Neuronal stem cell (in vitro differentiated cells): ENCODE data around the gene SRSF1.

Source experiments
- DNase-seq: peaks from one replicate; pipeline ENCODE4 v3.0.0-alpha.2; 2013; ENCODE audit warnings: low spot score
- H2AFZ ChIP-seq: one replicate; pipeline ENCODE4 v1.6.1; 2013; ENCODE audit warnings: mild to moderate bottlenecking, low read length, inconsistent platforms
- H2AK5ac ChIP-seq: 2 replicates; pipeline ENCODE4 v1.6.1; 2013; ENCODE audit warnings: low read depth, mild to moderate bottlenecking, inconsistent platforms, low read length, moderate library complexity, mixed read lengths
- H2BK120ac ChIP-seq: 2 replicates; pipeline ENCODE4 v1.6.1; 2013; ENCODE audit warnings: low read depth, mild to moderate bottlenecking, inconsistent platforms, low read length, moderate library complexity, mixed read lengths
- H2BK12ac ChIP-seq: one replicate; pipeline ENCODE4 v1.6.1; 2013; ENCODE audit warnings: low read length, inconsistent platforms
- H2BK15ac ChIP-seq: 2 replicates; pipeline ENCODE4 v1.6.1; 2013; ENCODE audit warnings: mild to moderate bottlenecking, low read length, inconsistent platforms, mixed read lengths
- H2BK5ac ChIP-seq: one replicate; pipeline ENCODE4 v1.6.1; 2013; ENCODE audit warnings: inconsistent platforms, mild to moderate bottlenecking, low read length, moderate library complexity
- H3K14ac ChIP-seq: one replicate; pipeline ENCODE4 v1.6.1; 2013; ENCODE audit warnings: low read length, inconsistent platforms
- H3K18ac ChIP-seq: 2 replicates; pipeline ENCODE4 v1.6.1; 2013; ENCODE audit warnings: low read length, inconsistent platforms
- H3K23ac ChIP-seq: 2 replicates; pipeline ENCODE4 v1.6.1; 2013; ENCODE audit warnings: low read depth, mild to moderate bottlenecking, mixed read lengths, low read length, inconsistent platforms; ENCODE audit not compliant: poor library complexity
- H3K27ac ChIP-seq: replicated peaks from 3 replicates; pipeline ENCODE4 v1.5.1; 2013; ENCODE audit warnings: low read length, inconsistent platforms
- H3K27me3 ChIP-seq, 3 experiments: 2 replicates each; pipeline ENCODE4 v1.6.1; 2013; ENCODE audit warnings: low read length in 3 of 3, mild to moderate bottlenecking in 2 of 3, inconsistent platforms in 1 of 3, low read depth in 1 of 3, mixed read lengths in 1 of 3, moderate library complexity in 1 of 3; ENCODE audit not compliant: control insufficient read depth in 3 of 3, insufficient read depth in 3 of 3
- H3K36me3 ChIP-seq, 2 donors: replicated peaks in 1 of 2; 2 replicates each; pipeline ENCODE4 v1.6.1; 2013; ENCODE audit warnings: low read length in 2 of 2; ENCODE audit not compliant: control insufficient read depth in 2 of 2, insufficient read depth in 2 of 2
- H3K4ac ChIP-seq: 2 replicates; pipeline ENCODE4 v1.6.1; 2013; ENCODE audit warnings: inconsistent platforms, mild to moderate bottlenecking, low read length, moderate library complexity
- H3K4me1 ChIP-seq, 2 donors: 1 replicate in 1 of 2; 2 replicates in 1 of 2; pipeline ENCODE4 v1.6.1; 2013; ENCODE audit warnings: low read length in 2 of 2, low read depth in 1 of 2; ENCODE audit not compliant: control insufficient read depth in 2 of 2, insufficient read depth in 1 of 2
- H3K4me2 ChIP-seq: one replicate; pipeline ENCODE4 v1.6.1; 2013; ENCODE audit warnings: mild to moderate bottlenecking, low read length, inconsistent platforms; ENCODE audit not compliant: insufficient read depth, poor library complexity, severe bottlenecking
- H3K4me3 ChIP-seq, 2 donors: 2 replicates each; pipeline ENCODE4 v1.5.1; 2013; ENCODE audit warnings: low read length in 2 of 2, mild to moderate bottlenecking in 2 of 2, inconsistent platforms in 1 of 2, moderate library complexity in 1 of 2
- H3K79me1 ChIP-seq: one replicate; pipeline ENCODE4 v1.6.1; 2013; ENCODE audit warnings: low read depth, mild to moderate bottlenecking, inconsistent platforms, low read length, moderate library complexity
- H3K9ac ChIP-seq: one replicate; pipeline ENCODE4 v1.6.1; 2013; ENCODE audit warnings: mild to moderate bottlenecking, low read depth, low read length, inconsistent platforms; ENCODE audit not compliant: poor library complexity
- H3K9me3 ChIP-seq, 2 donors: replicated peaks in 1 of 2; 2 replicates each; pipeline versions ENCODE3 to v1.6.1; 2013; ENCODE audit warnings: low read length in 2 of 2, mild to moderate bottlenecking in 2 of 2, inconsistent platforms in 1 of 2, low read depth in 1 of 2, mixed read lengths in 1 of 2, moderate library complexity in 1 of 2; ENCODE audit not compliant: control insufficient read depth in 2 of 2, insufficient read depth in 1 of 2
- H4K8ac ChIP-seq: one replicate; pipeline ENCODE4 v1.6.1; 2013; ENCODE audit warnings: low read depth, mild to moderate bottlenecking, inconsistent platforms, low read length, moderate library complexity
- H4K91ac ChIP-seq: one replicate; pipeline ENCODE4 v1.6.1; 2013; ENCODE audit warnings: low read length, low read depth, mild to moderate bottlenecking, inconsistent platforms; ENCODE audit not compliant: poor library complexity
- WGBS, 2 donors: extraction: QIAGEN DNeasy Blood & Tissue Kit; methylation state at CpG; one replicate each; pipeline ENCODE4 v1.1.7; 2013; ENCODE audit warnings: missing lambda C conversion rate in 2 of 2, mixed read lengths in 1 of 2; ENCODE audit not compliant: insufficient read length in 2 of 2, insufficient replicate concordance in 1 of 2; ENCODE audit errors: extremely low coverage in 2 of 2; 5-methylcytosine and 5-hydroxymethylcytosine counted together

SRSF1 gene

DNA sequence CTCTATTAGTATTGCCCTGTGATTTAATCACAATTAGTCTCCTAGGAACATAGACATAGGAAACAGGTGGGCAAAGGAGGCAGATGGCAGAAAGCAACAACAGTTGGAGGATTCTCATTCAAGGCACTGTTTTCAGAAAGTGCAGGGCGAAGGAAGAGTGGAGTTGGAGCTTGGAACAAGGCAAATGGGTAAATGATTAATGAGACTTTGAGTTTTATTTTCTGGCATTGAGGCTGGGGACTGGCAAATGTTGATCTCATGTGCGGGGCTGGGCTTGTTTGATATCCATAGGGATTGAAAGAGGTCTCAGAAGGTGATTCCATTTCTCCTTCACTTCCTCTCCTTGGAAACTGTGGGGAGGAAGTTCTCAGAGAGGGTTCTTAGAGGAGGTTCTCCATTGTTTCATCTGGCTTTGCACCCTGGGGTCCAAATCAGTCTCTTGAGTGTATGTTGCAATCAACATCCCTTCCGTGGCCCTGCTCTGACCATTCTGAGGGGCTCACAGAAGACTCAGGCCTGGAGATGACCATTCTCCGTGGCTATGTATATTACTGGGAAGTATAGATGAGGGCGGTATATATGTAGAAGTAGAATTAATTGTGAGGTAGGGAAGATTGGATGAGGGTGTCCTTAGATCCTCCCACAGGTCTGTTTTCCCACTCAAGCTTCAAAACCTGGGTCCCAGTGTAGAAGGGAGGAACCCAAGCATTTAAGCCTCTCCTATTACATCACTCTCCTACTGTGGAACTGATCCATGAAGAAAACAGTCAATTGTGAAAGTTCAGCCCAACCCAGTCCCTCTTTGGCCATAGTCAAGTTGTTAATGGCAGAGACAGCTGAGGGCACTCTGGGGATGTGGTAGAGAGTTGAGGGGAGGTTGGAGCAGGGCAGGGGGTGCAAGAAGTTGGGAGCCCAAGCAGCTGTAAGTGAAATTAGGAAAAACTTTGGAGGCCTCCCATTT lies 36.5 kb upstream of the SRSF1 start:
- no peak overlapping the region for H3K4me2 ChIP-seq
- H3K4me1 ChIP-seq, result peaks cover 0 to 7% of the 10 kb centered on the region in 2 donors
- no peak overlapping the region for H3K27ac ChIP-seq
- H2AFZ ChIP-seq, result no peak overlapping the region
- no peak overlapping the region for H3K9ac ChIP-seq
- H3K36me3 ChIP-seq, result no peaks in the 10 kb centered on the region
- H3K9me3 ChIP-seq, result peaks cover 0 to 2% of the 10 kb centered on the region in 2 donors
- no peak overlapping the region for H2BK5ac ChIP-seq
- H3K4me3 ChIP-seq, result no peak overlapping the region
- 100% methylated on average over 1 of the region's 5 CpGs for WGBS, 2 donors
- no peak overlapping the region for H3K23ac ChIP-seq
- no peaks in the 10 kb centered on the region for H3K79me1 ChIP-seq
- no peak overlapping the region for H4K91ac ChIP-seq
- H3K14ac ChIP-seq, result no peak overlapping the region
- H2BK15ac ChIP-seq, result no peak overlapping the region
- no peak for DNase-seq
- H3K4ac ChIP-seq, result no peak overlapping the region
- no peak overlapping the region for H2BK12ac ChIP-seq
- no peak overlapping the region for H2AK5ac ChIP-seq
- no peak overlapping the region for H2BK120ac ChIP-seq
- H4K8ac ChIP-seq, result no peak overlapping the region
- peaks cover 0 to 80% (median 0%) of the 10 kb centered on the region in 3 experiments for H3K27me3 ChIP-seq
- no peak overlapping the region for H3K18ac ChIP-seq

DNA sequence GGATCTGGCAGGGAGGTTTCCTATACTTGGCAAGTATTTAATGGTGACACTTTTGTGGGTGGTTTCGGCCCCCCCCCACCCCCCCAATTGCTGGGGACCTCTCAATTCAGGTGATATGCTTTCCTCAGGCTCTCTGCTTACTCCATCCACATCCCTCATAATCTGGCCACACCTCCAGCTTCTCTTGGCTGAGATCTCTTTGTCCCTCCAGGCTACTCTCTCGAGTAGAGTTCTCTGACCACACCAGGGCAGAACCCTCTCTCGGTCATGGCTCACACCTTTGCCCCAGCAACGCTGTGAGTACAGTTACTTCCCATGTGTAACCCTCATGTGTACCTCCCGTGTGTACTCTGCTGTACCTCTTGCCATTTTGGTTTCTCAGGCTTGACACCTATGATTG lies 34.1 kb upstream of the SRSF1 start:
- Histone ChIP-seq H3K36me3 (no peaks in the 10 kb centered on the region), H2BK5ac (no peak overlapping the region), H2BK15ac (no peak overlapping the region), H3K79me1 (no peaks in the 10 kb centered on the region), H2AFZ (no peak overlapping the region), H3K23ac (no peak overlapping the region), H3K9ac (no peak overlapping the region), H2BK120ac (no peak overlapping the region), H3K4me3 (no peak overlapping the region), H3K18ac (no peak overlapping the region), H3K4ac (no peak overlapping the region), H4K8ac (no peak overlapping the region), H3K27me3 (peaks cover 0 to 67% (median 0%) of the 10 kb centered on the region in 3 experiments), H3K27ac (no peak overlapping the region), H3K4me2 (no peak overlapping the region), H2AK5ac (no peak overlapping the region), H3K4me1 (no peaks in the 10 kb centered on the region), H3K14ac (no peak overlapping the region), H4K91ac (no peak overlapping the region), H3K9me3 (peaks cover 0 to 2% of the 10 kb centered on the region in 2 donors), H2BK12ac (no peak overlapping the region)
- DNase-seq, result no peak
- no CpG with 5 or more reads among the region's 5 CpGs for WGBS, 2 donors

DNA sequence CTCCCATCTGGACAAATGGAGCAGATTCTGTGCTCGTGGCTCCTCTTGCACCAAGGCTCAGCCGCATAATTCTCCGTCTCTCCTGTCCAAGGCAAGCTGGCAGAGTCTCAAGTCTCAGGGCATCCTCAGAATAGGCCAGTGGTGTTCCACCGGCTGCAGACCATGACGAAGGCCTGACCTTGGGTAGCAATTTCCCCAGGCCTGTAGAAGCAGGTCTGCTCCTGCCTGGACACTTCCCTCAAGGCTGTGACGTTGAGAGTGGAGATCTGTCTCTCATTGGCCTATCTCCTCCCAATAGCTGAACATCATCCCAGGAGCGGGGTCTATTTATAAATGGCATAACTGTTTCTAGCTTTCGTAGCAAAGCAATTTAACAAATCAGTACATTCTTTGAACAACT lies 33.3 kb upstream of the SRSF1 start:
- Histone ChIP-seq H4K91ac (no peak overlapping the region), H2BK5ac (no peak overlapping the region), H4K8ac (no peak overlapping the region), H3K27ac (no peak overlapping the region), H3K4me1 (no peaks in the 10 kb centered on the region), H2BK120ac (no peak overlapping the region), H3K27me3 (peaks cover 0 to 64% (median 0%) of the 10 kb centered on the region in 3 experiments), H3K9ac (no peak overlapping the region), H2BK12ac (no peak overlapping the region), H3K79me1 (no peaks in the 10 kb centered on the region), H3K4me2 (no peak overlapping the region), H3K23ac (no peak overlapping the region), H3K18ac (no peak overlapping the region), H2BK15ac (no peak overlapping the region), H3K4ac (no peak overlapping the region), H2AFZ (no peak overlapping the region), H3K36me3 (no peaks in the 10 kb centered on the region), H2AK5ac (peak overlapping the region; percentile 38), H3K4me3 (no peak overlapping the region), H3K9me3 (peaks cover 0 to 2% of the 10 kb centered on the region in 2 donors), H3K14ac (no peak overlapping the region)
- no CpG with 5 or more reads among the region's 8 CpGs for WGBS, 2 donors
- DNase-seq, result no peak

DNA sequence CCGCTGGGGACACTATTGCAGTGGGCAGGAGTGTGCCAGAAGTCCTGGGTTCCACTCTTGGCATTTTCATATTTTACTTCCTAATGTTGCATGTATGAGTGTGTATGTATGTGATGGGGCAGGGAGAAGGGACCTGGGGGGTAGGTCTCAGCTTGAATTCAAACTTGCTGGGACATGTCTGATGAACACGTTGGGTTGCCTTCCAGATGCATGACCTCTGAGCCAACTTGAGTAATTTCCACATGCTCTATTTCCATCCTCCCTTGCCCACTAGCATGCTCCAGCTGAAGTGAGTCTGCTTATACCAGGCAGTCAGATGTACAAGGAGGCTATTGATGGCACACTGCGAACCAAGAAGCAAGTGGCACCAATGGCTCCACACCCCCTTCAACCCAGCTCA lies 32.9 kb upstream of the SRSF1 start:
- no peak overlapping the region for H2BK5ac ChIP-seq
- H2BK15ac ChIP-seq, result no peak overlapping the region
- H2AFZ ChIP-seq, result no peak overlapping the region
- H3K27me3 ChIP-seq, result peaks cover 0 to 61% (median 0%) of the 10 kb centered on the region in 3 experiments
- no peak overlapping the region for H2BK12ac ChIP-seq
- no peaks in the 10 kb centered on the region for H3K36me3 ChIP-seq
- H3K4me1 ChIP-seq, result no peaks in the 10 kb centered on the region
- H3K79me1 ChIP-seq, result no peaks in the 10 kb centered on the region
- no peak overlapping the region for H4K91ac ChIP-seq
- no peak for DNase-seq
- H3K4me2 ChIP-seq, result no peak overlapping the region
- H3K23ac ChIP-seq, result no peak overlapping the region
- no CpG with 5 or more reads among the region's 3 CpGs for WGBS, 2 donors
- H4K8ac ChIP-seq, result no peak overlapping the region
- H3K4me3 ChIP-seq, result no peak overlapping the region
- H3K9ac ChIP-seq, result no peak overlapping the region
- peak overlapping the region; percentile 38 for H2AK5ac ChIP-seq
- no peak overlapping the region for H2BK120ac ChIP-seq
- no peak overlapping the region for H3K27ac ChIP-seq
- no peak overlapping the region for H3K14ac ChIP-seq
- H3K9me3 ChIP-seq, result peaks cover 0 to 2% of the 10 kb centered on the region in 2 donors
- no peak overlapping the region for H3K18ac ChIP-seq
- no peak overlapping the region for H3K4ac ChIP-seq
